Endothelial cell of umbilical vein (primary cell): ENCODE data around the gene SPAG8. TPM values are rescaled to one million over a fixed set of nuclear protein-coding genes. Genes with fewer than 3 reads are reported as not detected.

Experiments used
- BruUV-seq: library from RNA; stranded (reverse); fragments of 400-500 nt; replicated peaks from 2 replicates; lab custom pipeline; 2021; lab: Mats Ljungman, UMichigan
- CTCF ChIA-PET: fragments of 300-600, 350-600 bp; sonication (Branson Sonifier 250); formaldehyde crosslinking; loops from one replicate; lab custom pipeline; 2021; ENCODE audit warnings: antibody characterized with exemption, inconsistent platforms; lab: Charles Lee
- POLR2A ChIA-PET: fragments of 300-600, 350-600 bp; sonication (Branson Sonifier 250); formaldehyde crosslinking; loops from one replicate; lab custom pipeline; 2021; ENCODE audit warnings: antibody characterized with exemption, inconsistent platforms; lab: Charles Lee
- DNase-seq: peaks from one replicate; pipeline ENCODE4 v3.0.0-alpha.2; 2011; ENCODE audit warnings: low read depth, low spot score
- FAIRE-seq: peaks from 2 replicates; lab custom pipeline; 2011; peaks lifted over from hg19 to GRCh38; lab: Jason Lieb, UNC
- H2AFZ ChIP-seq: 2 replicates; pipeline ENCODE4 v1.6.0; 2012; ENCODE audit warnings: low read depth, low read length, control low read depth, inconsistent platforms
- H3K27ac ChIP-seq: 2 replicates; pipeline ENCODE4 v1.5.1; 2011; ENCODE audit warnings: low read depth, mild to moderate bottlenecking, control low read depth, low read length, moderate library complexity; ENCODE audit not compliant: insufficient read depth
- H3K27me3 ChIP-seq, 2 experiments: 2 replicates each; pipeline versions ENCODE4 v1.6.0 to v1.6.1; 2011; ENCODE audit warnings: low read length in 2 of 2, mixed read lengths in 1 of 2; ENCODE audit not compliant: control insufficient read depth in 2 of 2, insufficient read depth in 2 of 2
- H3K36me3 ChIP-seq, 2 experiments: 2 replicates in 1 of 2; 3 replicates in 1 of 2; pipeline ENCODE4 v1.5.1; 2011; ENCODE audit warnings: low read length in 2 of 2, mild to moderate bottlenecking in 1 of 2, moderate library complexity in 1 of 2; ENCODE audit not compliant: control insufficient read depth in 2 of 2, insufficient read depth in 2 of 2; ENCODE audit errors: extremely low read depth in 1 of 2
- H3K4me1 ChIP-seq: 3 replicates; pipeline ENCODE4 v1.5.1; 2011; ENCODE audit warnings: mild to moderate bottlenecking, low read length; ENCODE audit not compliant: control insufficient read depth, insufficient read depth; ENCODE audit errors: extremely low read depth
- H3K4me2 ChIP-seq: 2 replicates; pipeline ENCODE4 v1.6.1; 2011; ENCODE audit warnings: low read length, control low read depth, mixed read lengths; ENCODE audit not compliant: insufficient read depth
- H3K4me3 ChIP-seq, 3 experiments: fragments of 200-600 bp in 1 of 3; sonication (generic), shearing (Covaris generic) in 1 of 3; replicated peaks in 1 of 3; 2 replicates each; pipeline ENCODE4 v1.5.1; 2011 to 2016; ENCODE audit warnings: control low read depth in 3 of 3, low read length in 3 of 3, mild to moderate bottlenecking in 2 of 3, inconsistent platforms in 1 of 3, low read depth in 1 of 3, moderate library complexity in 1 of 3; ENCODE audit not compliant: insufficient read depth in 1 of 3
- H3K79me2 ChIP-seq: 2 replicates; pipeline ENCODE4 v1.6.0; 2012; ENCODE audit warnings: low read length, inconsistent platforms; ENCODE audit not compliant: control insufficient read depth, insufficient read depth
- H3K9ac ChIP-seq: replicated peaks from 2 replicates; pipeline ENCODE3; 2011; ENCODE audit warnings: low read length, control low read depth; ENCODE audit not compliant: insufficient read depth; ENCODE audit errors: extremely low read depth
- H3K9me1 ChIP-seq: replicated peaks from 3 replicates; pipeline ENCODE4 v1.6.0; 2011; ENCODE audit warnings: mild to moderate bottlenecking, low read length; ENCODE audit not compliant: control insufficient read depth, insufficient read depth; ENCODE audit errors: extremely low read depth
- H3K9me3 ChIP-seq: replicated peaks from 2 replicates; pipeline ENCODE4 v1.5.1; 2012; ENCODE audit warnings: low read length, inconsistent platforms; ENCODE audit not compliant: control insufficient read depth, insufficient read depth
- H4K20me1 ChIP-seq: replicated peaks from 2 replicates; pipeline ENCODE3; 2011; ENCODE audit warnings: mild to moderate bottlenecking, low read length; ENCODE audit not compliant: control insufficient read depth, insufficient read depth; ENCODE audit errors: extremely low read depth
- CTCF ChIP-seq, 2 donors: IDR thresholded peaks; 1 replicate in 1 of 2; 2 replicates in 1 of 2; pipeline ENCODE4 v1.5.1; 2011; ENCODE audit warnings: low read length in 2 of 2, mild to moderate bottlenecking in 2 of 2, moderate library complexity in 2 of 2, control low read depth in 1 of 2, inconsistent platforms in 1 of 2, low read depth in 1 of 2; ENCODE audit not compliant: insufficient read depth in 1 of 2; ENCODE audit errors: extremely low read depth in 1 of 2
- EZH2 ChIP-seq: IDR thresholded peaks from 2 replicates; pipeline ENCODE4 v1.6.1; 2012; ENCODE audit warnings: borderline replicate concordance, low read depth, mild to moderate bottlenecking, moderate library complexity, low read length, inconsistent platforms; ENCODE audit not compliant: severe bottlenecking
- FOS ChIP-seq: IDR thresholded peaks from 2 replicates; pipeline ENCODE4 v1.6.1; 2011; ENCODE audit warnings: mild to moderate bottlenecking, low read length, moderate library complexity, borderline replicate concordance; ENCODE audit not compliant: insufficient read depth
- GATA2 ChIP-seq: IDR thresholded peaks from 2 replicates; pipeline ENCODE4 v1.7.0; 2011; ENCODE audit warnings: low read depth, mild to moderate bottlenecking, moderate library complexity, mixed read lengths, low read length; ENCODE audit not compliant: insufficient read length, insufficient read depth
- MAX ChIP-seq: IDR thresholded peaks from 2 replicates; pipeline ENCODE4 v1.6.1; 2011; ENCODE audit not compliant: insufficient read depth, insufficient read length
- MYC ChIP-seq: IDR thresholded peaks from one replicate; pipeline ENCODE4 v1.6.1; 2011; ENCODE audit warnings: mild to moderate bottlenecking, low read depth, low read length
- POLR2A ChIP-seq: IDR thresholded peaks from 2 replicates; pipeline ENCODE4 v1.6.1; 2012; ENCODE audit warnings: low read depth, mild to moderate bottlenecking, control low read depth, low read length
- POLR2AphosphoS5 ChIP-seq: IDR thresholded peaks from 2 replicates; pipeline ENCODE4 v1.6.1; 2012; ENCODE audit warnings: low read depth, mild to moderate bottlenecking, control low read depth, low read length, moderate library complexity; ENCODE audit not compliant: insufficient read depth
- dilution Hi-C: fragments of 300-500 bp; cut with MboI; formaldehyde crosslinking; loops from one replicate; pipeline ENCODE4 v1.15.0; 2019; ENCODE audit warnings: low sequenced_read_pairs; ENCODE audit not compliant: extremely low pct_ligation_motif_present
- intact Hi-C: fragments of 100-400 bp; cut with micrococcal nuclease; formaldehyde crosslinking; loops from one replicate; pipeline ENCODE4 v1.10.0; 2022
- polyA plus RNA-seq, 4 experiments: library from polyadenylated mRNA; depleted of rRNA in 3 of 4; stranded (reverse) in 3 of 4; unstranded in 1 of 4; fragments of >200 nt; gene quantifications; 2 replicates each; pipeline versions ENCODE4 v1.2.1 to v1.2.3, GENCODE V29; 2011 to 2012; ENCODE audit warnings: missing spikeins in 1 of 4
- total RNA-seq: library from RNA; stranded (reverse); gene quantifications from 2 replicates; pipeline ENCODE4 v1.2.3, GENCODE V29; 2021

The SPAG8 gene
- total and polyA plus RNA-seq, 2 donors (not counting 3 experiments of a cell fraction or from before 2014, with no cell fraction given), result 0.21 to 0.69 TPM

GRCh38 chr9:35818341-35818740 lies 6.3 kb upstream of the SPAG8 start:
- ChIA-PET CTCF (interaction anchor here (0.8 kb wide), 1 partner anchor 28 kb away, joined by 3 read pairs; no protein-coding TSS in a partner anchor), POLR2A (no interaction called here)
- no peak overlapping the region for H3K9ac ChIP-seq
- H3K4me1 ChIP-seq, result peaks cover 8% of the 10 kb centered on the region
- no peak overlapping the region for H3K4me3 ChIP-seq
- peaks cover 0 to 2% of the 10 kb centered on the region in 2 experiments for H3K27me3 ChIP-seq
- H3K9me1 ChIP-seq, result no peaks in the 10 kb centered on the region
- TF ChIP-seq EZH2 (no peak), GATA2 (no peak), CTCF (IDR thresholded peaks at IDR 0.05; ENCODE audit: extremely low read depth in 1 of 2, insufficient read depth in 1 of 2, low read depth in 1 of 2, low read length in 2 of 2) (no peak), FOS (no peak)
- H3K36me3 ChIP-seq, result no peaks in the 10 kb centered on the region
- FAIRE-seq (no peak), DNase-seq (no peak)
- H4K20me1 ChIP-seq, result no peaks in the 10 kb centered on the region
- no TSS peak for BruUV-seq
- no peak overlapping the region for H3K4me2 ChIP-seq
- no peaks in the 10 kb centered on the region for H3K9me3 ChIP-seq
- H2AFZ ChIP-seq, result no peak overlapping the region
- dilution Hi-C loops (no loop called here), intact Hi-C loops (no loop called here)
- no peaks in the 10 kb centered on the region for H3K79me2 ChIP-seq
- H3K27ac ChIP-seq, result no peak overlapping the region

GRCh38 chr9:35816708-35817107 lies 4.6 kb upstream of the SPAG8 start:
- FAIRE-seq (no peak), DNase-seq (no peak)
- Histone ChIP-seq H3K9me3 (no peaks in the 10 kb centered on the region), H3K36me3 (no peaks in the 10 kb centered on the region), H3K9me1 (no peaks in the 10 kb centered on the region), H3K79me2 (no peaks in the 10 kb centered on the region), H3K4me2 (no peak overlapping the region), H2AFZ (no peak overlapping the region), H3K27me3 (peaks cover 0 to 2% of the 10 kb centered on the region in 2 experiments), H3K27ac (no peak overlapping the region), H4K20me1 (no peaks in the 10 kb centered on the region), H3K9ac (no peak overlapping the region), H3K4me1 (peaks cover 15% of the 10 kb centered on the region), H3K4me3 (no peak overlapping the region)
- dilution Hi-C loops, result no loop called here
- CTCF ChIA-PET, result interaction anchor here (1.0 to 1.4 kb wide), 2 partner anchors 26 to 66 kb away, joined by 3 to 4 read pairs; no protein-coding TSS in a partner anchor
- no TSS peak for BruUV-seq
- intact Hi-C loops, result no loop called here
- TF ChIP-seq POLR2A (no peak), EZH2 (no peak), CTCF (IDR thresholded peaks at IDR 0.05; ENCODE audit: extremely low read depth in 1 of 2, insufficient read depth in 1 of 2, low read depth in 1 of 2, low read length in 2 of 2) (peak; percentile 1 to 14), POLR2AphosphoS5 (no peak), MAX (no peak), GATA2 (no peak), MYC (no peak)
- POLR2A ChIA-PET, result no interaction called here
